CD4-positive, alpha-beta T cell treated with Interleukin-6 for 4 hours (primary cell): ENCODE results near the gene UCN2.
A peak's percentile ranks its signal among the peaks of the same experiment; 100 is the strongest.
"Not testable (repeated sequence)": the region's sequence is repeated elsewhere in the genome, so short reads cannot be mapped to it uniquely, and the experiment has no call there.

Experiments used
- DNase-seq: peaks from one replicate; pipeline ENCODE4 v3.0.0-alpha.2; 2020; ENCODE audit warnings: mixed read lengths

Gene UCN2

GRCh38 chr3:48532271-48532976, 31.2 kb downstream of the UCN2 start:
- DNase-seq: no peak

DNA sequence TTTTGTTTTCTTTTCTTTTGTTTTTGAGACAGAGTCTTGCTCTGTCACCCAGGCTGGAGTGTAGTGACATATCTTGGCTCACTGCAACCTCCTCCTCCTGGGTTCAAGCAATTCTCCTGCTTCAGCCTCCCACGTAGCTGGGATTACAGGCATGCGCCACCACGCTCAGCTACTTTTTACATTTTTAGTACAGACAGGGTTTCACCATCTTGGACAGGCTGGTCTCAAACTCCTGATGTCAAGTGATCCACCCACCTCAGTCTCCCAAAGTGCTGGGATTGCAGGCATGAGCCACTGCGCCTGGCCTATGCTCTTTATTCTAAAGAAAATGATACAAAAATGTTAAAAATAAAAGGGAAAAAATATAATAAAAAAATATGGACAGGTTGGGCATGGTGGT, 32.9 kb downstream of the UCN2 start:
- DNase-seq: not testable (repeated sequence)

GRCh38 chr3:48528754-48529153, 34.8 kb downstream of the UCN2 start:
- no peak for DNase-seq

DNA sequence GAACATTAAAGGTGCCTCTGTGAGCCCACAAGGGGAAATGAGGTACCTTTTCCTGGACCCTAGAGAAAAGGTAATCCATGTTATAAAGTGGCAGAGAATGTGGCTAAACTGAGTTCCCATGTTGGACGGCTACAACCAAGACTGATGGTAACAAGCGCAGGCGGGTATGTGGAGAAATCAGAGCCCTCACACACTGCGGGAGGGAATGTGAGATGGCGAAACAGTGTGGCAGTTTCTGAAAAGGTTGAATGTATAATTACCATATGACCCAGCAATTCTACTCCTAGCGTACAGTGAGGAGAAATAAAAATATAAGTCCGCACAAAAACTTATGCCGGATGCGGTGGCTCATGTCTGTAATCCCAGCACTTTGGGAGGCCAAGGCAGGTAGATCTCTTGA, 35.5 kb downstream of the UCN2 start:
- no peak for DNase-seq

- DNase-seq: no peak
Measured at GRCh38 chr3:48524970-48525369, 38.6 kb downstream of the UCN2 start.

GRCh38 chr3:48521635-48522034, 41.9 kb downstream of the UCN2 start:
- no peak for DNase-seq

- DNase-seq: no peak
Measured at GRCh38 chr3:48519277-48519643, 44.3 kb downstream of the UCN2 start.

DNA sequence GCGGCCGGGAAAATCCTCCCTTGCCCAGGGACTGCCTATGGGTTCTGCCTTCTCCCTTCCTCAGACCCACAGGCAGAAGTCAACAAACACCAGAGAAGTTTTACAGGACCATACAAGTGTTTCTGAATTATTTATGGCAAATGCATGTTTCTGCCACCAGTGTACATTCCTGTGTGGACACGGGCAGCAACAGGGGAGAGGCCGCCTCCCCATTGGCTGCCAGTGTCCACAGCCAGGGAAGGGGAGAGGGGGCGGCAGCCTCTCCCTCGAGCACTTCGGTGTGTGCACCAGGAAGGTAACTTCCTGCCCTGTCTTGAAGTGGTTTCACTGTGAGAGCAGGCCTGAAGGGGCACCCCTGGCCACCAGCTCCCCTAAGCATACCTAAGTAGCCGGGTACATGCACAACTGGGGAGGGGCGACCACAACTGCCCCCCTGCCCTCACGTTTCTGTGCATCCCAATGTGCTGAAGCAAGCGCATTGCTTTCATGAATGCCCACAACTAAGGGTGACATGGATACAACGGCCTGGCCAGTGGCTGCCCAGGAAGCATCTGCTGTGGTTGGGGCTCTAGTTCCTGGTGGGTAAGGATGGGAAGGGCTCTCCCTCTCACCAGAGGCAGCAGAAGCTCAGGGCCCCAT, 44.8 kb downstream of the UCN2 start:
- DNase-seq: peak; percentile 36

DNA sequence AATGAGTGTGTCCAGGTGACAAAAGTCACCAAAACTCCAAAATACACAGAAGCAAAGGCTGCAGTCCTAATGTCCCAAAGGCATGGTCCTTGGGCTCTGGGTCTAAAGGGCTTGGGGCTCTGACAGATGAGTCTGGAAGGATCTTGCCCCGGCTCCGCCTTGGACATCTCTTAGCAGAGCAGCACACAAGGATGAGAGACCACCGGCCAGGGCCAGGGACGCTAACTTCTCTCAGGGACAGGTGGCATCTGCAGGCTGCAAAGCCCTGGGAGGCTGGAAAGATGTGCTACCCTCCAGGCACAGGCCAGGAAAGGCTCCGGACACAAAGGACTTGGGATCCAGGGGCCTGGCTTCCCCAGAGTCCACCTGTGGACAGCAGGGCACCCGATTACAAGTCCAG, 45.5 kb downstream of the UCN2 start:
- no peak for DNase-seq

GRCh38 chr3:48516571-48516970, 47.0 kb downstream of the UCN2 start:
- DNase-seq: peak; percentile 58

GRCh38 chr3:48514431-48515227, 49.0 kb downstream of the UCN2 start:
- DNase-seq: peak; percentile 58
